Measurements from ENCODE around the gene SPTBN1.
"Not testable (repeated sequence)": the region's sequence is repeated elsewhere in the genome, so short reads cannot be mapped to it uniquely, and the experiment has no call there.

SPTBN1 gene

DNA sequence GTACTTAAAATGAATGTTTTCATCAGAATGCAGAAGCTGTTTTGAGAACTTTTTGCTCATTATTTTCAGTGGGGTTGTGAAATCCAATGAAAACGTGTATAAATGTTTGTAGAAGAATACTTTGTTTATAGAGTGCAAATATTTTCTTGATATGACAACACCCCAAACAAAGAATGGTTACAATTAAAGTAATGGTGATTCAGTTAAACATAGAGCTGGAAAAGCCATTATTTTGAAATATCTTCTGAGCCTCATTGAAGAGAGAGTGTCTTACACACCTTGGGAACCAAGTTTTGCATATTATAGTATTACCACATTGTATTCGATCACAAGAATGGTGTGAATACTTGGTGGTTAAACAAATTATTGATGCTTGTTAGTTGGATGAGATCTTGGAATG is 48.7 kb downstream of the SPTBN1 start (continued):
- no peak for TF ChIP-seq POU6F1 (CRISPR knock-in tag; IDR thresholded peaks at IDR 0.05; ENCODE audit: borderline replicate concordance, low read depth)
- TF ChIP-seq ARNTL (CRISPR knock-in tag; IDR thresholded peaks at IDR 0.05; ENCODE audit: borderline replicate concordance, low read depth): no peak
- no peak for TF ChIP-seq ZNF70 (CRISPR knock-in tag; IDR thresholded peaks at IDR 0.05)

DNA sequence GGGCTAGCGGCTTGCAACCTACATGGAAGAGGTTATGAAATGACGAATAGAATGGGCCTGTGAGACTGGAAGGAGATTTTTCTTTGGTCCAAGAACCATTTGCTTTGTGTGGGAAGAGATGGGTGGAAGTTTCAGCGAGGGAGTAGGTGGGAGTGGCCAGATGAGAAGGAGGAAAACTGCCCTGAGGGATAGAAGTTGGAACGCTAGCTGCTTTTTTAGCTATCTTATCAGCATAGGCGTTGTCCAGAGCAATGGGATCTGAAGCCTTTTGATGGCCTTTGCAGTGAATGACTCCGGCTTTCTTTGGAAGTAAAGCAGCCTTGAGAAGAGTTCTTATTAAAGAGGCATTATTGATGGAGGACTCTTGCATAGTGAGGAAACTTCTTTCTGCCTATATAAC is 52.4 kb downstream of the SPTBN1 start:
- no peak for ATAC-seq
- TF ChIP-seq ESRRG (CRISPR knock-in tag; IDR thresholded peaks at IDR 0.05): no peak
- no peak for TF ChIP-seq ZNF8 (CRISPR knock-in tag; IDR thresholded peaks at IDR 0.05)
- TF ChIP-seq ZFP30 (CRISPR knock-in tag; IDR thresholded peaks at IDR 0.05): no peak
- TF ChIP-seq, protein P1, sequence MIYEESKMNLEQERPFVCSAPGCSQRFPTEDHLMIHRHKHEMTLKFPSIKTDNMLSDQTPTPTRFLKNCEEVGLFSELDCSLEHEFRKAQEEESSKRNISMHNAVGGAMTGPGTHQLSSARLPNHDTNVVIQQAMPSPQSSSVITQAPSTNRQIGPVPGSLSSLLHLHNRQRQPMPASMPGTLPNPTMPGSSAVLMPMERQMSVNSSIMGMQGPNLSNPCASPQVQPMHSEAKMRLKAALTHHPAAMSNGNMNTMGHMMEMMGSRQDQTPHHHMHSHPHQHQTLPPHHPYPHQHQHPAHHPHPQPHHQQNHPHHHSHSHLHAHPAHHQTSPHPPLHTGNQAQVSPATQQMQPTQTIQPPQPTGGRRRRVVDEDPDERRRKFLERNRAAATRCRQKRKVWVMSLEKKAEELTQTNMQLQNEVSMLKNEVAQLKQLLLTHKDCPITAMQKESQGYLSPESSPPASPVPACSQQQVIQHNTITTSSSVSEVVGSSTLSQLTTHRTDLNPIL (CRISPR knock-in tag; IDR thresholded peaks at IDR 0.05; ENCODE audit: low read depth): no peak
- no peak for TF ChIP-seq CSDC2 (CRISPR knock-in tag; IDR thresholded peaks at IDR 0.05)
- TF ChIP-seq ZFP3 (CRISPR knock-in tag; IDR thresholded peaks at IDR 0.05): no peak
- no peak for TF ChIP-seq ZNF70 (CRISPR knock-in tag; IDR thresholded peaks at IDR 0.05)
- TF ChIP-seq PATZ1 (CRISPR knock-in tag; IDR thresholded peaks at IDR 0.05; ENCODE audit: borderline replicate concordance): no peak
- no peak for TF ChIP-seq BACH2 (CRISPR knock-in tag; IDR thresholded peaks at IDR 0.05; ENCODE audit: borderline replicate concordance)
- no peak for TF ChIP-seq TCF4 (CRISPR knock-in tag; IDR thresholded peaks at IDR 0.05; ENCODE audit: borderline replicate concordance)

GRCh38 chr2:54509043-54509442 is 52.9 kb downstream of the SPTBN1 start:
- ATAC-seq: not testable (repeated sequence)

DNA sequence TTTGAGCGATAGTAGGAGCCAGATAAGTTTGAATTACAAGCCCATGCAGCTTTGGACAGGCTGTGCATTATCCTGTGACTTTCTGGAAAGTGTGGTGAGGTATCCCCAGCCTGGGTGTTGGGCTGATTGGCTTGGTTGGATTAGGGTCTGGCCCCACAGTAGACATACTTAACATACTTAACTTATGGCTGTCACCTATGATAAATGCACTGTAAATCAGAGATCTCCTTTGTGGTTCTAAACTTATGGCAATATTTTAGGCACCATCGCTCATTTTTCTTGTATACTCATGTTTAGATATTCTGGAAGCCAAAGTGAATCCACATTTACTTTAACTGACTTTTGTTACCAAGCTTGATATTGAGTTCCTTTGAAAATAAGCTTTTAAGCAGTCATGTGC is 54.8 kb downstream of the SPTBN1 start:
- no peak for ATAC-seq
- TF ChIP-seq OSR1 (CRISPR knock-in tag; IDR thresholded peaks at IDR 0.05) (no peak), ZFP3 (CRISPR knock-in tag; IDR thresholded peaks at IDR 0.05) (no peak)

- TF ChIP-seq RARB (CRISPR knock-in tag; IDR thresholded peaks at IDR 0.05) (no peak), TOX (CRISPR knock-in tag; IDR thresholded peaks at IDR 0.05; ENCODE audit: borderline replicate concordance) (no peak), GLIS3 (CRISPR knock-in tag; IDR thresholded peaks at IDR 0.05) (no peak), ZC3H10 (CRISPR knock-in tag; IDR thresholded peaks at IDR 0.05) (no peak), PATZ1 (CRISPR knock-in tag; IDR thresholded peaks at IDR 0.05; ENCODE audit: borderline replicate concordance) (no peak), ZFP30 (CRISPR knock-in tag; IDR thresholded peaks at IDR 0.05) (no peak), CSRNP3 (CRISPR knock-in tag; IDR thresholded peaks at IDR 0.05) (no peak)
- no peak for ATAC-seq
Measured at GRCh38 chr2:54512183-54512582, 56.1 kb downstream of the SPTBN1 start.
